GM13976 (cell line): Measurements from ENCODE around the gene RNF220.

Experiments
- DNase-seq: peaks from one replicate; pipeline ENCODE4 v3.0.0; 2012; ENCODE audit warnings: low spot score
- in situ Hi-C: fragments of 300-500 bp; cut with MboI; formaldehyde crosslinking; loops from one replicate; pipeline ENCODE4 v1.12.0; 2022; ENCODE audit warnings: low sequenced_read_pairs, mixed read lengths, inconsistent platforms; ENCODE audit not compliant: unreplicated experiment
- TF ChIP-seq, protein P1 (sequence below): IDR thresholded peaks from 2 replicates; pipeline ENCODE4 v1.5.1; 2012; ENCODE audit warnings: borderline replicate concordance, mild to moderate bottlenecking; ENCODE audit not compliant: insufficient read depth; ENCODE audit errors: extremely low read depth, missing control alignments, control extremely low read depth

The RNF220 gene

GRCh38 chr1:44420535-44420934 is 15.5 kb downstream of the RNF220 start:
- in situ Hi-C loops, result no loop called here
- no peak for DNase-seq
- TF ChIP-seq, protein P1, sequence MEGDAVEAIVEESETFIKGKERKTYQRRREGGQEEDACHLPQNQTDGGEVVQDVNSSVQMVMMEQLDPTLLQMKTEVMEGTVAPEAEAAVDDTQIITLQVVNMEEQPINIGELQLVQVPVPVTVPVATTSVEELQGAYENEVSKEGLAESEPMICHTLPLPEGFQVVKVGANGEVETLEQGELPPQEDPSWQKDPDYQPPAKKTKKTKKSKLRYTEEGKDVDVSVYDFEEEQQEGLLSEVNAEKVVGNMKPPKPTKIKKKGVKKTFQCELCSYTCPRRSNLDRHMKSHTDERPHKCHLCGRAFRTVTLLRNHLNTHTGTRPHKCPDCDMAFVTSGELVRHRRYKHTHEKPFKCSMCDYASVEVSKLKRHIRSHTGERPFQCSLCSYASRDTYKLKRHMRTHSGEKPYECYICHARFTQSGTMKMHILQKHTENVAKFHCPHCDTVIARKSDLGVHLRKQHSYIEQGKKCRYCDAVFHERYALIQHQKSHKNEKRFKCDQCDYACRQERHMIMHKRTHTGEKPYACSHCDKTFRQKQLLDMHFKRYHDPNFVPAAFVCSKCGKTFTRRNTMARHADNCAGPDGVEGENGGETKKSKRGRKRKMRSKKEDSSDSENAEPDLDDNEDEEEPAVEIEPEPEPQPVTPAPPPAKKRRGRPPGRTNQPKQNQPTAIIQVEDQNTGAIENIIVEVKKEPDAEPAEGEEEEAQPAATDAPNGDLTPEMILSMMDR, result no peak

- DNase-seq, result no peak
- TF ChIP-seq, protein P1, result no peak
- in situ Hi-C loops, result no loop called here
Measured at GRCh38 chr1:44421446-44421884, 16.4 kb downstream of the RNF220 start.

DNA sequence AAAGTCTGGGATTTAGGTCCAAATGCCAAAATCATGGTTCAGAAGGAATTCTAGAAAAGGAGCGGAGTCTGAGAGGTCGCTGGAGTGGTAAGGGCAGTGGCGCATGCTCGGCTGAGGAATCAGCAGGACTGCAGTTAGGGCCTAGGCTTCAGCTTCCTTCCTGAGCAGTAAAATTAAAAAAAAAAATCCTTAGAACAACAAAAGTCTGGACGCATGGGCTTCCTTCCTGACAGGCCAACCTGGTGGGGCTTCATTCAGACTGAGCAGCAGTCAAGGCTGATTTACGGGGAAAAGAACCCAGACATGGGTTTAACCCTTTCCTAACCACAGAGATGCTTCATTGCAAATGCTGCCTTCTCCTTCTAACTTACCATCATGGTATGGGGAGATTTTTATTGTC is 17.1 kb downstream of the RNF220 start:
- no peak for DNase-seq
- in situ Hi-C loops, result no loop called here
- TF ChIP-seq, protein P1, result no peak

- TF ChIP-seq, protein P1, result no peak
- no peak for DNase-seq
- in situ Hi-C loops, result no loop called here
Measured at GRCh38 chr1:44423591-44424537, 18.8 kb downstream of the RNF220 start.

DNA sequence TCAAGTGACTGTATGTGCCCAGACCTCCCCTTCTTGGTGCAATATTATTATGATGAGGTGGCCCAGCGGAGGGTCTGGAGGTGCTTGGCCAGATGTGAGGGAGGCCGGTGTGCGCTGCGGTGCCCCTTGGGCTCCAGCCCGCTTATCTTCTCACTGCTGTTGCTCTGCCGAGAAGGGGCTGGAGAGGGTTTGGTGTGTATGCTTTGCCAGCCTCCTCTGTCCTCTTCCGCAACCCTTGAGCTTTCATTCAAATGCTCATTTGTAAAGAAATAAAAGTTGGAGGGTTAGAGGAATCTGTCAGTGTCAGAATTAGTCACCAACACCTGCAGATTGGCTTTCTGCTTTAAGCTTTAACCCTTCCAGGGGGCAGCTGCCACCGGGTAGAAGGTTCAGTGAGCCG is 19.7 kb downstream of the RNF220 start:
- DNase-seq, result no peak
- in situ Hi-C loops, result no loop called here
- TF ChIP-seq, protein P1, result no peak

DNA sequence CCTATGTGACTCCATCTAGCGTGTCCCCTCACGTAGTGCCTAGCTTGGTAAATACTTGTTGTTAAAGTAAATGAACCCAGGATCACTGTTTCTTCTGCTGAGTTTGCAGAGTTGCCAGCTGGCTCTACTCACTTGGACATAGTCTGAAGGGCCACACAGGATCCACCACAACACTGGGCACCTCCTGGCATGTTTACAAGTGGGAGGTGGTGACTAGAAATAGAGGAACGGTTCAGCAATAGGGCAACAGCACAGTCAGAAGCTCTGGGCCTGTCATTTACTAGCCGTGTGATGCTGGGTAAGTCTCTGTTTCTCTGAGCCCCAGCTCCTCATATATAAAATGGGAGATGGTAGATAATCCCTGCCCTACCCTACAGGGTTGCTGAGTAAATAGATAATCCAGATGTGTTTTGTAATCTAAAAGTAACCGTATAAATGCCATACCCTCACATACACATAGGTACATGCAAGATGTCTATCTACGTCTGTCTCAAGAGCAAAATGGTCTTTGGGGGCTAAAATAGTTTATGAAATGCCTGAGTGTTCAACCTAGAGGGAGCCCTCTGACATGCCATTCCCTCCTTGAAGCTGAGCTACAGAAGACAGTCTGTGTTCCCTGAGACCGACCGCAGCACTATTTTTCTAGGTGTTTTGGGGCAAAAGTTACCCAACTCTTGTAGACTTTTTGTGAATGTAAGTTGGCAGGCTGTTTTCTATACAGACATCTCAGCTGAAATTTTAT is 20.5 kb downstream of the RNF220 start:
- TF ChIP-seq, protein P1, result no peak
- DNase-seq, result no peak
- in situ Hi-C loops, result no loop called here
